WI38 (cell line): ENCODE measurements around the gene OR9A2.

Experiments used
- H3K4me3 ChIP-seq: 2 replicates; pipeline ENCODE4 v1.5.1; 2011; ENCODE audit warnings: low read depth, mild to moderate bottlenecking, control low read depth, low read length
- CTCF ChIP-seq: IDR thresholded peaks from 2 replicates; pipeline ENCODE4 v1.5.1; 2012; ENCODE audit warnings: low read depth, mild to moderate bottlenecking, control low read depth, low read length

OR9A2 gene

GRCh38 chr7:143027032-143027431 is at the start of gene OR9A2:
Gene OR9A2, minus strand, starts transcription at chr7:143027132. Its CDS starts 0 bp downstream, at chr7:143027132.
- TF ChIP-seq CTCF: no peak
- no peak within 1 kb of the TSS for H3K4me3 ChIP-seq

GRCh38 chr7:143074141-143074540 is 47.2 kb upstream of the OR9A2 start:
- TF ChIP-seq CTCF: no peak

GRCh38 chr7:143073556-143073955 is 46.6 kb upstream of the OR9A2 start:
- no peak for TF ChIP-seq CTCF
- H3K4me3 ChIP-seq: no peak overlapping the region

More at GRCh38 chr7:143074141-143074540, 47.2 kb upstream of the OR9A2 start:
- no peak overlapping the region for H3K4me3 ChIP-seq

- H3K4me3 ChIP-seq: no peak overlapping the region
- no peak for TF ChIP-seq CTCF
Measured at GRCh38 chr7:143069912-143070500, 43.1 kb upstream of the OR9A2 start.

GRCh38 chr7:143068446-143068845 is 41.5 kb upstream of the OR9A2 start:
- H3K4me3 ChIP-seq: no peak overlapping the region
- no peak for TF ChIP-seq CTCF

GRCh38 chr7:143063741-143064140 is 36.8 kb upstream of the OR9A2 start:
- H3K4me3 ChIP-seq: no peak overlapping the region
- TF ChIP-seq CTCF: no peak

- H3K4me3 ChIP-seq: no peak overlapping the region
- no peak for TF ChIP-seq CTCF
Measured at GRCh38 chr7:143055754-143056153, 28.8 kb upstream of the OR9A2 start.
